ENCODE results near the gene GRIK2. TPM values are rescaled to one million over a fixed set of nuclear protein-coding genes. Genes with fewer than 3 reads are reported as not detected.

GRIK2 gene
- total RNA-seq, 1 experiment from 2014 or later: 0.70 TPM

DNA sequence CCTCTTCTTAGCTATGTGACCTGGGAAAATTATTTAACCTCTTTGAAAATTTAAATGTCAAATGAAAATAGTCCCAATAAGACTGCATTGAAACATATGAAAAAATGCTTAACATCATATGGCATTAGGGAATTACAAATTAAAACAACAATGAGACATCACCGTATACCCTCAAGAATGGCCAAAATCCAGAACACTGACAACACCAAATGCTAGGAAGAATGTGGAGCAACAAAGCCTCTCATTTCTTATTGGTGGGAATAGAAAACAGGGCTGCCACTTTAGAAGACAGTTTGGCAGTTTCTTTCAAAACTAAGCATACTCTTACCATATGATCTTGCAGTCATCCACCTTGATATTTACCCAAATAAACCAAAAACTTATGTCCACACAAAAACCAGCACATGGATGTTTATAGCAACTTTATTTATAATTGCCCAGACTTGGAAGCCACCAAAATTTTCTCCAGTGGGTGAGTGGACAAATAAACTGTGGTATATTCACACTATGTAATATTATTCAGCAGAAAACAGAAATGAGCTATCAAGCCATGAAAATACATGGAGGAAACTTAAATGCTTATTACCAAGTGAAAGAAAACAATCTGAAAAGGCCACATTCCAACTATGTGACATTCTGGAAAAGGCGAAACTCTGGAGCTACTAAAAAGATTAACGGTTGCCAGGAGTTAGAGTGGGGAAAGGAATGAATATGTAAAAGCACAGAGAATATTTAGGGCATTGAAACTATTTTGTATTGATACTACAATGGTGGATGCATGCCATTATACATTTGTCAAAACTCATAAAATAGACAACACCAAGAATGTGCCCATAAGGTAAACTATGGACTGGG is 459.9 kb downstream of the GRIK2 start:
- H2BK15ac ChIP-seq (ENCODE audit: low read depth, low read length): no peak overlapping the region
- Mint-ChIP-seq H3K9me3 (no peaks in the 10 kb centered on the region), H3K27ac (no peak overlapping the region), H3K27me3 (ENCODE audit: low read depth) (no peaks in the 10 kb centered on the region), H3K4me1 (peaks cover 8 to 10% of the 10 kb centered on the region in 2 experiments), H3K4me3 (no peak overlapping the region), H3K36me3 (ENCODE audit: insufficient read depth in 1 of 3, low read depth in 3 of 3) (no peaks in the 10 kb centered on the region)
- H3K79me1 ChIP-seq (ENCODE audit: insufficient read depth, low read depth, low read length, poor library complexity, severe bottlenecking): no peaks in the 10 kb centered on the region
- H2BK20ac ChIP-seq (ENCODE audit: low read depth, low read length, poor library complexity, severe bottlenecking): no peak overlapping the region
- no peak overlapping the region for H3K56ac ChIP-seq (ENCODE audit: insufficient read length, low read depth, low read length)
- no peak overlapping the region for H4K91ac ChIP-seq (ENCODE audit: insufficient read length, low read depth, low read length)
- no peaks in the 10 kb centered on the region for H4K20me1 ChIP-seq (ENCODE audit: control insufficient read depth, insufficient read depth, insufficient read length)
- WGBS (ENCODE audit: extremely low coverage, insufficient read length, low lambda C conversion rate): no CpG with 5 or more reads among the region's 3 CpGs
- H2AK5ac ChIP-seq (ENCODE audit: insufficient read length, low read length): no peak overlapping the region
- H3K23ac ChIP-seq (ENCODE audit: insufficient read length, low read depth, low read length): no peak overlapping the region
- H4K8ac ChIP-seq (replicated peaks; ENCODE audit: insufficient read length, low read depth, low read length): no peak overlapping the region
- no peaks in the 10 kb centered on the region for H3K79me2 ChIP-seq (ENCODE audit: insufficient read depth, low read length)
- no peaks in the 10 kb centered on the region for H3K9me3 ChIP-seq (ENCODE audit: control insufficient read depth, low read depth, low read length)
- no peak overlapping the region for H2BK12ac ChIP-seq (ENCODE audit: insufficient read length, low read depth, low read length)
- H2BK5ac ChIP-seq (ENCODE audit: insufficient read length, low read length): no peak overlapping the region
- no peak overlapping the region for H2AFZ ChIP-seq (ENCODE audit: low read length)
- no peak for TF ChIP-seq CTCF (conservative IDR thresholded peaks at IDR 0.05)
- no peaks in the 10 kb centered on the region for H3K4me1 ChIP-seq (ENCODE audit: insufficient read depth, low read length)
- no peak overlapping the region for H3K9ac ChIP-seq (ENCODE audit: extremely low read depth, insufficient read length, low read length)
- H3K27ac ChIP-seq (ENCODE audit: insufficient read length, low read depth, low read length): no peak overlapping the region
- no peak overlapping the region for H3K18ac ChIP-seq (ENCODE audit: insufficient read length, low read depth, low read length)
- no peak overlapping the region for H3T11ph ChIP-seq (ENCODE audit: low read length)
- H3K27me3 ChIP-seq (ENCODE audit: insufficient read depth, low read length): no peaks in the 10 kb centered on the region
- no peak overlapping the region for H2BK120ac ChIP-seq (ENCODE audit: low read depth, low read length, poor library complexity, severe bottlenecking)
- no peak overlapping the region for H3K14ac ChIP-seq (ENCODE audit: insufficient read depth, low read length)
- H4K5ac ChIP-seq (ENCODE audit: insufficient read length, low read depth, low read length): no peak overlapping the region
- H3K4me2 ChIP-seq (ENCODE audit: insufficient read depth, insufficient read length, low read length): no peak overlapping the region
- H3K23me2 ChIP-seq (ENCODE audit: insufficient read length, low read depth, low read length, poor library complexity, severe bottlenecking): no peaks in the 10 kb centered on the region
- no peak for DNase-seq
- no peak overlapping the region for H3K4ac ChIP-seq (ENCODE audit: low read depth, low read length)

Measured in H9 (cell line).